Hepatic stellate cell (primary cell): ENCODE measurements around the gene CFL1.
A peak's percentile ranks its signal among the peaks of the same experiment; 100 is the strongest.
"Not testable (repeated sequence)": the region's sequence is repeated elsewhere in the genome, so short reads cannot be mapped to it uniquely, and the experiment has no call there.

ENCODE experiments used
- DNase-seq: peaks from one replicate; pipeline ENCODE4 v3.0.0; 2011; ENCODE audit warnings: low spot score

Gene CFL1

DNA sequence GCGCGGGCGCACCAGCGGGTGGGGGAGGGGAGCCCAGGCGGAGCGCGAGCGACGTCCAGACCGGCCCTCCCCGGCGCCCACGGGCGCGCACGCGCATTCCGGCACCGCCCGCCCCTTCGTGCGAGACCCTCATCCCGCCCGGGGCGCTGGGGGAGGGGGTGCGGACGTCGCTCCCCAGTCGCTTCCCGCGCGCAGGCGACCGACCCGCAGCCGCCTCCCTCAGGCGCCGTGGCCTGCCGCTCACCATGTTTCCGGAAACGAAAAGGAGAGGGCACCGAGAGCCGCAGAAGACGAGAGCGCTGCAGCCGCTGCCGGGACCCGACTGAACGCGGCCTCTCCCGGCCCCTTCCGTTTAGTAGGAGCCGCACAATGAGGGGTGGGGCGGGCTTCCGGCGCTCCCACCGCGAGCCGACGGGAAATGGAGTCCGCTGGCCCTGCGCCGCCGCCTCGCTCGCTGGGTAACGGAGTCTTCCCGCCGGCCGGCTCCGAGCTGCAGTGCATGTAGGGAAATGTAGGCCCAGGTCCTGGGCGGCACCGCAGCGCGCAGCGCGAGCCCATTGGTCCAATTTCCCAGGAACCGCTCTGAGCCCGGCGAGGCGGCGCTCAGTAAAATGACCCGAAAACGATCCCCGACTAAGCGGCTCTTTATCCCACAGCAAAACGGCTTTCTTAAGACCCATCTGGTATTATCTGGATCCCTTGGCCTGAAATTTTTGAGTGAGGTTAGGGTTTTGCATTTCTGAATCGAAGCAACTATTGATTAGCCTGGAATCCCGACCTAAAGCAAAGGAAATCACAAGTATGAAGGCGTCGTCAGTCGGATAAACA, at the start of gene CFL1:
Gene CFL1 (minus strand): TSS at position 328 of the 828 bp plus-strand sequence. CDS start 81 bp downstream, at position 247.
- DNase-seq = peak; percentile 94

DNA sequence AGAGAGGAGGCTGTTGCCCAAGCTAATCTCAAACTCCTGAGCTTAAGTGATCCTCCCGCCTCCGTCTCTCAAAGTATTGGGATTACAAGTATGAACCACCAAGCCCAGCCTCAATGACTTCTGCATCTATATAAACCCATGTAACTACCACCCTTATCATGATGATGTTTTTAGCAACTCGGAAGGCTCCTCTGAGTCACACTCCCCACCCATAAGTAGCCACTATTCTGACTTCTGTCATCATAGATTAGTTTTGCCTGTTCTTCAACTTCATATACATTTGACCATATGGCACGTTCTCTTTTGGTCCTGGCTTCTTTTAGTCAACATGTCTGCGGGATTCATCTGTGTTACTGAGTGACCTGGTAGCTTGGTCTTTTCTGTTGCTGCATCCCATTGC, 48.6 kb upstream of the CFL1 start:
- no peak for DNase-seq

DNA sequence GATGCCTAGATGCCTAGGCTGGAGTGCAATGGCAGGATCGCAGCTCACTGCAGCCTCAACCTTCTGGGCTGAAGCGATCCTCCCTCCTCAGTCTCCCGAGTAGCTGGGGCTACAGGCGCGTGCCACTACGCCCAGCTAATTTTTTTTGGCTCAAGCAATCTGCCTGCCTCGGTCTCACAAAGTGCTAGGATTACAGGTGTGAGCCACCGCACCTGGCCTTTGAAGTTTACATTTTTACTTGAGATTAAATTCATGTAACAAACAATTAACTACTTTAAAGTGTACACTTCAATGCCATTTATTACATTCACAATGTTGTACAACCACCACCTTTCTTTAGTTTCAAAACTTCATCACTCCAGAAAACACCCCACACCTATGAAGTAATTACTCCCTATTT, 45.7 kb upstream of the CFL1 start:
- no peak for DNase-seq

DNA sequence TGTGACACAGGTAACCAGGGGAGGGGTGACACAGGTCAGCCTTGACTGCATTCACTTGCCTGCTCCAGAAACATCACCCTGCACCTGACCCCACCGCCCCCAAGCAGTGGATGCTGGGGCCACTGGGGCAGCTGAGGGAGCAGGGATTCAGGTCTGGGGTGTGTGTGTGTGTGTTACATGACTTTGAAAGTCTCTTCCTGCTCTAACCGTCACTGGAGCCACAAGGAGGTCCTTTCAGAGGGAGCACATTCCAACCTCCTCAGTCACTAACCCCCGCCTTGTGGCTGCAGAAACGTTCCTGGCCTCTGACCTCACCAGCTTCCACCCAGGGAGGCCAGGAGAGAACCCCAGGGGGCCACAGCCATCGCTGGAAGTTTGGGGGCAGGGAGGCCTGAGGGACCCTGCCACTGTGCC, 45.1 kb upstream of the CFL1 start:
- DNase-seq = peak; percentile 88

GRCh38 chr11:65900899-65901180, 42.9 kb upstream of the CFL1 start:
- DNase-seq = no peak

- peak; percentile 93 for DNase-seq
Measured at GRCh38 chr11:65900125-65900898, 42.3 kb upstream of the CFL1 start, which contains the start of gene FOSL1. Gene FOSL1 (minus strand): TSS chr11:65900388. CDS start chr11:65900339, 49 bp downstream.

DNA sequence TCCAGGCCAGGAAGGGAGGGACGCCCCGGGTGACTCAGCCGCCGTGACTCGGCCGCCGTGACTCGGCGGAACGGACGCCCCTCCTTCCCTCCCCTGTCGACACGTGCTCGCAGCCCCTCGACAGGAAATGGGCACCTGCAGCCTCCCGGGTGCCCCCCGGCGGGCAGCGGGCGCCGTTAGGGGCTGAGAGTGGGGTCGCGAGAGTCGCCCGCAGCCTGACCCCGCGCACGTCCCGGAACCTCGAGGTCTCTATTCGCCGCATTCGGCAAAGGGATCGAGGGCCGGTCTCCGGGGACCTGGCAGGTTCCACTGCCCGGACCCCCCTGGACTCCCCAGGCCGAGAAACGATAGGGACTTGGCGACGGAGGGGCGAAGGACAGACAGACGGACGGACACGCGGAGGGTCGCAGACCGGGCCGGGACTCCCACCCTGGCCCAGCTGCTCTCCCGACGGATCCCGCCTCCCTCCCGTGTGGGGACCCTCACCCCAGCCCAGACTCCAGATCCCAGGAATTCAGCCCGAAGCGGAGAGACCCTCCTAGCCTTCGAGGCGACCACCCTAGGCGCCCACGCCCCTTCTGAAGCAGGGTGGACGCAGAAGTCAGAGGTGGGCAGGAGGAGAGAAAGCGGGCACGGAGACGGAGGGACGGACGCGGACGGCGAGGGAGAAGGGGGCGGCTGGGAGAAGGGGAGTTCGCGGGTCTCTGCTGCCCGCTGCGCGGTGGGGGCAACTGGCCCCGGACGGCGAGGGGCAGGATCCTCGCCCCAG, 41.6 kb upstream of the CFL1 start:
- peak; percentile 88 for DNase-seq

GRCh38 chr11:65898656-65899355, 40.8 kb upstream of the CFL1 start:
- no peak for DNase-seq

GRCh38 chr11:65897020-65897471, 39.1 kb upstream of the CFL1 start:
- DNase-seq = no peak

DNA sequence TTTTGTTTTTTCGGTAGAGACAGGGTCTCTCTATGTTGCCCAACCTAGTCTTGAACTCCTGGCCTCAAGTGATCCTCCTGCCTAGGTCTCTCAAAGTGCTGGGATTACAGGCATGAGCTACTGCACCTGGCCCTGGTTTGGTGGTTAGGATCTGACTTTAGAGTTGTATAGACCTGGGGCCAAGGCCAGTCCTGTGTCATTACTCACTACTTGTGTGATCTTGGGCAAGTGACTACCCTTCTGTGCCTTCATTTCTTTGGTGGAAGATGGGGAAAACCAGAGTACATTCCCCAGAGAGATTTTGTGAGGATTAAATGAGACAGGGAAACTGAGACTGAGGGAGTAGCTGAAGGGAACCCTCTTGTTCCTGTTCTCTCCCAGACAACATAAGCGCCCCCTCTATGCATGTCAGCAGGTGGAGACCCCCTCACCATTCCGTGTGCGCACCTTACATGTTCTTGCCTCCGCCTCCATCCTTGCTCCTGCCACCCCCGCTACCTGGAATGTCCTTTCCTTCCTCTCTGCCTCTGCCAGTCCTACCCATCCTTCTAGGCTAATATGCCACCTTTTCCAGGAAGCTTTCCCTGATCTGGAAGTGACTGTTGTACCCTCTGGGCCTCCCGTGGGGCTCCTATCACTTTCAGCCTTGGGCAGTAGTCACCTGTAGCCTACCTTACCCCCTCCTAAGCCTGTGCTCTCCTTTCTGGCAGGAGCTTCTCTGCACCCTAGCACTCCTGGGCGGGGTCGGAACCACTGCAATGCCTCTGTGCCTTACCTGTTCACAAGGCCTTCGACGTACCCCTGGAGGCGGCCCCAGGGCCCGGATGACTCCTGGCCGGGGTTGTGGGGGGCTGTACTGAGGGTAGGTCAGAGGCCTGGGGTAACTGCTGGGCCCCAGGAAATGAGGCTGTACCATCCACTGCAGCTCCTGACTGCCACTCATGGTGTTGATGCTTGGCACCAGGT, 38.3 kb upstream of the CFL1 start:
- no peak for DNase-seq

- DNase-seq = no peak
Measured at GRCh38 chr11:65895482-65895981, 37.6 kb upstream of the CFL1 start.

DNA sequence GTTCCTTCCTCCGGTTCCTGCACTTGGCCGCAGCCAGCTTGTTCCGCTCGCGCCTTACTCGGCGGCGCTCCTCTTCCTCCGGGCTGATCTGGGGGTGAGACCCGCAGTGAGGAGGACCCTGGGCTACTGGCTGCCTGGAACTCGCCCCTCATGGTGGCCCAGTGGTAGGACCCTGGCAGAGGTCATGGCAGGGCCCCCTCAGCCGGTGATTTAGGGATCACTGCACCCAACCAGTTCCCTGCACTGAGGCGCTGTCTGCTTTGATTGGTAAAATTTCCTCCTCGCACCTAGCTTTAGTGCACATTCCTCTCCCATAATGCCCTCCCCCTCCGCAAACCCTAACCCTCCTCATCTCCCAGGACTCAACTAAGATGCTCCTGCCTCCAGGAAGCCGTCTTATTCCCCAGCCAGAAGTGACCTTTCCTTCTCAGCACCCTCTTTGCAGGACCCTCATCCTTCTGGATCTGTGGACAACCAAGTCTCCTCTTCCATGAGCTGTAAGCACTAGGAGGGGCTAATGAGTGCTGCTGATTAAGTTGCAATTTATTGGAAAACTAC, 36.1 kb upstream of the CFL1 start:
- DNase-seq = no peak

DNA sequence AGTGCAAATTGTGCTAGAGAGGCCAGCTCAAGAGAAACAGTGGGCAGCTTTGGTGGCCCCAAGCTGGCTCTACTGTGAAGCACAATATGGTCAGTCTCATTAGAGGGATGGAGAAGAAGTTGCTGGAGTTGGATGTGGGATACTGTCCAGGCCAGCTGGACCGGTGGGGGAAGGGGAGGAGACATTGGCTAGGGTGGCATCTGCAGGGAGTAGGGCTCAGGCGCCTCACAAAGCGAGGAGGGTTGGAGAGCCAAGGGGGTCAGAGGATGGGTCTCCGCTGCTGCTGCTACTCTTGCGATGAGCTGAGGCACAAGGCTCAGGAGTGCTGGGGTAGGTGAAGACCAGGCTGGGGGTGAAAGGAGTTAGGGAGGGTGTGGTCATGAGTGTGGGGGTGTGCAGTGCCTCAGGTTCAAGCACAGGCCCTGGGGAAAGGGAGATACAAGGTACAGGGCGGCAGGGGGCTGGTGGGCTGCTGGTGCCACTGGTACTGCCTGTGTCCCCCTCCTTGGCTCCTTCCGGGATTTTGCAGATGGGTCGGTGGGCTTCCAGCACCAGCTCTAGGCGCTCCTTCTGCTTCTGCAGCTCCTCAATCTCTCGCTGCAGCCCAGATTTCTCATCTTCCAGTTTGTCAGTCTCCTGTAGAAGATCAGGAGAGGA, 34.8 kb upstream of the CFL1 start:
- no peak for DNase-seq

- DNase-seq = not testable (repeated sequence)
Measured at GRCh38 chr11:65892137-65892540, 34.2 kb upstream of the CFL1 start.

DNA sequence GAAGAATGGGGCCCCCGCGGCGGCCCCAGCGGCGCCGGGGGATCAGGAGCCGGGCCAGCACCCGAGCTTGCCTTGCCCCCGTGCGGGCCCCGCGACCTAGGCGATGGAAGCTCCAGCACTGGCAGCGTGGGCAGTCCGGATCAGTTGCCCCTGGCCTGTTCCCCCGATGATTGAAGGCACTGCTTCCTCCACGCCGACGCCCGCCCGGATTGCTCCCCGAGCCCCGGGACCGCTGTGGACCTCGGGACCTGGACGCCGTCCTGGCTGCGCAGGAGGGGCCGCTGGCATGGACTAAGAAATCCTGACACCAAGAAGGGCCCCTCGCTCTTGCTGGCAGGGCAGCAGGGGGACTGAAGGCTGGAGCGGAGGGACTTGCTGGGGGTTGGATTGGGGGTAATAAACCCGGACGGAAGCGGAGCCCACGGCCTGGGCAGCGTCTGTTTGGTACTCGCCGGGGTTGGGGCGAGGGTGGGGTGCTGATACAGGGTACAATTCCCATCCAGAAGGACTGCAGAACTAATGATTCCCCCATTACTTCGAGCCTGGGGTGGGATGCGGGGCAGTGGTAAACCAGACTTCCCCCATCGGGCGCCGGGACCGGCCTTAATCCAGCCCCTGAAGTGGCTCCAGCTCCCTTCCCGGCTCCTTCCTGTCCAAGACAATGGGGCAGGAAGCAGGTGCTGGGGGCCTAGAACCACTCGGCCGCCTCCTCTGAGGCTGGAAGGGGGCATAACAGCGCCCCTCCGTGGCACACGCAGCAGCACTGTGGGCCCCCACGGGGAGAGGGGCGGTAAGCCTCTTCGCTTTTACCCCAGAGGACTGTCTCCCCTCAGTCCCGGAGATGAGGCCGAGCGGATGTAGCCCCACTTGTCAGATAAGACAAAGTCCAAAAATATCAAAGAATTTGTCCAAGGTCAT, 33.5 kb upstream of the CFL1 start:
- no peak for DNase-seq

DNA sequence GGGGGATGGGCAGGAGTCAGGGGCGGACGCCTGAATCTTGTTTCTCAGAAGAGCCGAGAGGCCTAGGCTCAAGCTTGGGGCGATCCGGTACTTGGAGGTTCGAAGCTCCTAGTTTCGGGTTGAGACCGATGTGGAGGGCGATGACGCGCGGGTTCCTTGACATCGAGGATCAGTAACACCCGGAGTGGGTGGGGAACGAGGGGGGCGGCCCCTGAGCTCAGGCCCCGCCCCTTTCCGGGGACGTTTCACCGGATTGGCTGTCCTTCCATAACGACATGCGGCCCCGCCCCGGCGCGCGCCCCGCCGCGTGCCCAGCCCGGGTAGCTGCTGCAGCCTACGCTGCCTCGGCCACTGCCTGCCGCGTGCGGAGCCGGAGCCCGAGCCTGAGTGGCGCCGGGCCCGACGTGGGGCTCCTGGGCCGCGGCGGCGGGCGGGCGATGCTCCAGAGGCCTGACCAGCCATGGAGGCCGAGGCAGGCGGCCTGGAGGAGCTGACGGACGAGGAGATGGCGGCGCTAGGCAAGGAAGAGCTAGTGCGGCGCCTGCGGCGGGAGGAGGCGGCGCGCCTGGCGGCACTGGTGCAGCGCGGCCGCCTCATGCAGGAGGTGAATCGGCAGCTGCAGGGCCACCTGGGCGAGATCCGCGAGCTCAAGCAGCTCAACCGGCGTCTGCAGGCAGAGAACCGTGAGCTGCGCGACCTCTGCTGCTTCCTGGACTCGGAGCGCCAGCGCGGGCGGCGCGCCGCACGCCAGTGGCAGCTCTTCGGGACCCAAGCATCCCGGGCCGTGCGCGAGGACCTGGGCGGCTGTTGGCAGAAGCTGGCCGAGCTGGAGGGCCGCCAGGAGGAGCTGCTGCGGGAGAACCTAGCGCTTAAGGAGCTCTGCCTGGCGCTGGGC, 32.6 kb upstream of the CFL1 start, which contains the start of gene CCDC85B:
Gene CCDC85B (plus strand): TSS at position 350 of the 895 bp plus-strand sequence. CDS start 111 bp downstream, at position 461.
- peak; percentile 96 for DNase-seq

DNA sequence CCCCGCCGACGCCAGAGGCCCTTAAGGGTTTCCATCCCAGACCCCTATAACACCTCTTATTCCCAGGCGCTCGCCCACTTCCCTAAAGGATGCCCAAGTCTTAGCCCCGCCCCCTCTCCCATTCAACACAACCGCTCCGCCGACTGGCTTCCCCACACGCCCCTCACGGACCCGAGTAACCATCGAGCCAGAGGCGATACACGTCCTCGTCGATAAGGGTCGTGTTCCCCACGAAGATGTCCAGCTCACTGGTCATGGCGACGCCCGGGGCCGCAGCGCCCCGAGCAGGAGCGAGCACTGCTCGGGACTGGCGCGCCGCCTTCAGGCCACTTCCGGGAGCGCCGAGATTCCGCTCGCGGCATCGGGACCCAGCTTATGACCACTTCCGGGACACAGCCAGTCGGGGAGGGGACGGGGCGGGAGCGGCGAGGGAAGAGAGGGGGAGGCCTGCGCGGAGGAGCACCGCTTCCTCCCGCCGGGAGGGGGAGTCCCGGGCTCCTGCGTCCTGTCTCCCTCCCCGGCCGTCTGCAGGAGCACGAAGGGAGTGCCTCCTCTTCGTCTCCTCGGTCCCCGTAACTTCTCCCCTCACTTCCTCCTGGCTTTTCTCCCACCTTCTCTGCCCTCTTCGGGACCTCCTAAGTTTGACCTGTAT, 30.3 kb upstream of the CFL1 start, which contains the start of gene FIBP:
Gene FIBP (minus strand): TSS at position 309 of the 652 bp plus-strand sequence. CDS start 53 bp downstream, at position 256.
- peak; percentile 98 for DNase-seq
